GM19025 (cell line): ENCODE data around the gene HCAR1.
"Not testable (repeated sequence)": the region's sequence is repeated elsewhere in the genome, so short reads cannot be mapped to it uniquely, and the experiment has no call there.

Source experiments
- ATAC-seq: cut with Tn5 transposase; IDR thresholded peaks from one replicate; pipeline ENCODE4 v1.9.1; 2021; ENCODE audit warnings: mild to moderate bottlenecking, low read depth, moderate library complexity; ENCODE audit not compliant: unreplicated experiment

HCAR1 gene

GRCh38 chr12:122730215-122731014 lies at the start of gene HCAR1:
Gene HCAR1, minus strand, starts transcription at chr12:122730844. Its CDS starts 505 bp downstream, at chr12:122730339.
- ATAC-seq: no peak

- ATAC-seq: no peak
These were observed 26.9 kb upstream of the HCAR1 start for GRCh38 chr12:122757568-122757967.

- no peak for ATAC-seq
These were observed 24.1 kb upstream of the HCAR1 start for GRCh38 chr12:122754790-122755189.

GRCh38 chr12:122753319-122753650 lies 22.6 kb upstream of the HCAR1 start:
- no peak for ATAC-seq

- peak; percentile 92 for ATAC-seq
These were observed 22.0 kb upstream of the HCAR1 start, which contains the start of gene DENR for GRCh38 chr12:122752464-122753318. Gene DENR, plus strand, starts transcription at chr12:122752824. Its CDS starts 878 bp downstream, at chr12:122753702.

GRCh38 chr12:122750781-122751515 lies 20.3 kb upstream of the HCAR1 start:
- ATAC-seq: not testable (repeated sequence)

GRCh38 chr12:122749569-122750332 lies 19.1 kb upstream of the HCAR1 start:
- no peak for ATAC-seq

- no peak for ATAC-seq
These were observed 16.8 kb upstream of the HCAR1 start for GRCh38 chr12:122747224-122748135.

- no peak for ATAC-seq
These were observed 13.4 kb upstream of the HCAR1 start for GRCh38 chr12:122743895-122744525.

GRCh38 chr12:122740351-122740750 lies 9.7 kb upstream of the HCAR1 start:
- ATAC-seq: no peak

GRCh38 chr12:122738571-122738970 lies 7.9 kb upstream of the HCAR1 start:
- no peak for ATAC-seq

GRCh38 chr12:122732611-122733010 lies 2.0 kb upstream of the HCAR1 start:
- no peak for ATAC-seq

GRCh38 chr12:122732170-122732569 lies 1.5 kb upstream of the HCAR1 start:
- ATAC-seq: no peak

GRCh38 chr12:122729583-122730214 lies 945 bp downstream of the HCAR1 start:
- ATAC-seq: no peak

GRCh38 chr12:122726080-122726558 lies 4.5 kb downstream of the HCAR1 start:
- ATAC-seq: no peak

- ATAC-seq: no peak
These were observed 5.1 kb downstream of the HCAR1 start for GRCh38 chr12:122725452-122726079.

- no peak for ATAC-seq
These were observed 5.9 kb downstream of the HCAR1 start for GRCh38 chr12:122724641-122725243.
